Myocyte (in vitro differentiated cells): Measurements from ENCODE around the gene MYH7. TPM values are rescaled to one million over a fixed set of nuclear protein-coding genes. Genes with fewer than 3 reads are reported as not detected.

Source experiments
- DNase-seq: peaks from one replicate; pipeline ENCODE4 v3.0.0-alpha.2; 2012; ENCODE audit warnings: low read depth
- polyA plus RNA-seq: library from polyadenylated mRNA; unstranded; fragments of >200 nt; gene quantifications from one replicate; pipeline ENCODE4 v1.2.1, GENCODE V29; 2012; ENCODE audit warnings: missing spikeins
- total RNA-seq: library from RNA; depleted of rRNA; stranded (reverse); fragments of >200 nt; gene quantifications from 2 replicates; pipeline ENCODE4 v1.2.3, GENCODE V29; 2014

Gene MYH7
- total RNA-seq, result 155 and 258 TPM in 2 replicates
- polyA plus RNA-seq, result 257 TPM

- peak; percentile 97 for DNase-seq
Measured at GRCh38 chr14:23435543-23436326, at the start of gene MYH7. Gene MYH7, minus strand, starts transcription at chr14:23435660. Its CDS starts 1,928 bp downstream, at chr14:23433732.

GRCh38 chr14:23483236-23483854, 47.9 kb upstream of the MYH7 start:
- no peak for DNase-seq

GRCh38 chr14:23482823-23483148, 47.3 kb upstream of the MYH7 start:
- DNase-seq, result no peak

- no peak for DNase-seq
Measured at GRCh38 chr14:23481979-23482822, 46.7 kb upstream of the MYH7 start.

GRCh38 chr14:23481362-23481970, 46.0 kb upstream of the MYH7 start:
- peak; percentile 56 for DNase-seq

GRCh38 chr14:23478109-23478759, 42.8 kb upstream of the MYH7 start:
- peak; percentile 70 for DNase-seq

GRCh38 chr14:23470947-23471346, 35.5 kb upstream of the MYH7 start:
- no peak for DNase-seq

- no peak for DNase-seq
Measured at GRCh38 chr14:23469906-23470403, 34.5 kb upstream of the MYH7 start.

GRCh38 chr14:23469127-23469905, 33.9 kb upstream of the MYH7 start, which contains the start of gene NGDN:
Gene NGDN, plus strand, starts transcription at chr14:23469703. Its CDS starts 13 bp downstream, at chr14:23469716.
- DNase-seq, result peak; percentile 100

GRCh38 chr14:23468704-23469126, 33.3 kb upstream of the MYH7 start:
- DNase-seq, result no peak

GRCh38 chr14:23465261-23465660, 29.8 kb upstream of the MYH7 start:
- DNase-seq, result no peak

GRCh38 chr14:23464700-23465099, 29.2 kb upstream of the MYH7 start:
- DNase-seq, result no peak

GRCh38 chr14:23460960-23461359, 25.5 kb upstream of the MYH7 start:
- DNase-seq, result no peak

- DNase-seq, result no peak
Measured at GRCh38 chr14:23457587-23458445, 22.4 kb upstream of the MYH7 start.

- DNase-seq, result peak; percentile 31
Measured at GRCh38 chr14:23456883-23457586, 21.6 kb upstream of the MYH7 start.

- DNase-seq, result no peak
Measured at GRCh38 chr14:23454445-23454856, 19.0 kb upstream of the MYH7 start.

- no peak for DNase-seq
Measured at GRCh38 chr14:23452237-23452636, 16.8 kb upstream of the MYH7 start.

GRCh38 chr14:23450379-23450778, 14.9 kb upstream of the MYH7 start:
- no peak for DNase-seq
